SK-N-MC (cell line): Measurements from ENCODE around the gene WDR82.

ENCODE experiments used
- EZH2 ChIP-seq: fragments of 200-600 bp; sonication (generic); IDR thresholded peaks from one replicate; pipeline ENCODE4 v1.6.1; 2017; ENCODE audit warnings: antibody characterized with exemption
- POLR2AphosphoS5 ChIP-seq: IDR thresholded peaks from 2 replicates; pipeline ENCODE4 v1.6.1; 2012; ENCODE audit warnings: mild to moderate bottlenecking, low read depth, low read length, borderline replicate concordance

- TF ChIP-seq EZH2 (no peak), POLR2AphosphoS5 (no peak)
Measured at GRCh38 chr3:52205727-52206372, 72.6 kb downstream of the WDR82 start.
